DOHH2 (cell line): ENCODE measurements around the gene ATP6V0A1.

ENCODE experiments used
- CTCF ChIP-seq: fragments of 200-600 bp; sonication (generic); IDR thresholded peaks from one replicate; pipeline ENCODE4 v1.5.1; 2014; ENCODE audit warnings: antibody characterized with exemption, mild to moderate bottlenecking, low read depth, low read length; ENCODE audit not compliant: poor library complexity, severe bottlenecking
- EZH2phosphoT487 ChIP-seq: fragments of 200-600 bp; sonication (generic); IDR thresholded peaks from 2 replicates; pipeline ENCODE4 v1.6.1; 2017; ENCODE audit warnings: borderline replicate concordance, mild to moderate bottlenecking, antibody characterized with exemption, low read length, moderate library complexity, mixed read lengths

GRCh38 chr17:42562388-42563142 is 103.9 kb downstream of the ATP6V0A1 start:
- TF ChIP-seq CTCF = no peak
- no peak for TF ChIP-seq EZH2phosphoT487
